Karpas-422 (cell line): ENCODE results near the gene UBTD2. TPM values are rescaled to one million over a fixed set of nuclear protein-coding genes. Genes with fewer than 3 reads are reported as not detected.

Experiments used
- DNase-seq: peaks from one replicate; pipeline ENCODE4 v3.0.0-alpha.2; 2015
- H2AFZ ChIP-seq: fragments of 200-600 bp; sonication (generic); 2 replicates; pipeline ENCODE4 v1.6.1; 2014; ENCODE audit warnings: antibody characterized with exemption, low read length, mixed read lengths
- H3K27ac ChIP-seq: fragments of 200-600 bp; sonication (generic); 2 replicates; pipeline ENCODE4 v1.5.1; 2014; ENCODE audit warnings: mild to moderate bottlenecking, low read length, moderate library complexity
- H3K27me3 ChIP-seq: fragments of 200-600 bp; sonication (generic); 2 replicates; pipeline ENCODE4 v1.6.1; 2014; ENCODE audit warnings: low read length, mixed read lengths
- H3K36me3 ChIP-seq: fragments of 200-600 bp; sonication (generic); 2 replicates; pipeline ENCODE4 v1.6.1; 2014; ENCODE audit warnings: low read length, mixed read lengths; ENCODE audit not compliant: insufficient read depth
- H3K4me1 ChIP-seq: fragments of 200-600 bp; sonication (generic); 2 replicates; pipeline ENCODE4 v1.6.1; 2014; ENCODE audit warnings: mild to moderate bottlenecking, low read length, mixed read lengths
- H3K4me2 ChIP-seq: fragments of 200-600 bp; sonication (generic); 2 replicates; pipeline ENCODE4 v1.6.1; 2014; ENCODE audit warnings: low read length, low read depth, mild to moderate bottlenecking; ENCODE audit not compliant: poor library complexity, severe bottlenecking
- H3K4me3 ChIP-seq: fragments of 200-600 bp; sonication (generic); 2 replicates; pipeline ENCODE4 v1.5.1; 2014; ENCODE audit warnings: mild to moderate bottlenecking, antibody characterized with exemption, low read length, mixed read lengths
- H3K79me2 ChIP-seq: fragments of 200-600 bp; sonication (generic); 2 replicates; pipeline ENCODE4 v1.6.1; 2014; ENCODE audit warnings: mild to moderate bottlenecking, low read length, mixed read lengths
- H3K9ac ChIP-seq: fragments of 200-600 bp; sonication (generic); 2 replicates; pipeline ENCODE4 v1.6.0; 2014; ENCODE audit warnings: low read length
- H3K9me2 ChIP-seq: fragments of 200-600 bp; sonication (generic), shearing (Covaris generic); replicated peaks from 2 replicates; pipeline ENCODE4 v1.6.0; 2014; ENCODE audit warnings: mild to moderate bottlenecking, low read length, moderate library complexity; ENCODE audit not compliant: insufficient read depth
- H3K9me3 ChIP-seq: fragments of 300-700, 200-600 bp; sonication (generic); 2 replicates; pipeline ENCODE4 v1.6.1; 2014; ENCODE audit warnings: low read length, mixed read lengths
- H4K20me1 ChIP-seq: fragments of 200-600 bp; sonication (generic); 2 replicates; pipeline ENCODE4 v1.6.1; 2014; ENCODE audit warnings: mild to moderate bottlenecking, antibody characterized with exemption, low read length, low read depth; ENCODE audit not compliant: insufficient read depth
- total RNA-seq: library from RNA; depleted of rRNA; stranded (reverse); fragments of >200 nt; shearing (Covaris generic); gene quantifications from 2 replicates; pipeline ENCODE4 v1.2.3, GENCODE V29; 2014; ENCODE audit warnings: low replicate concordance

Gene UBTD2
- total RNA-seq, 1 experiment from 2014 or later: 15.1 TPM

DNA sequence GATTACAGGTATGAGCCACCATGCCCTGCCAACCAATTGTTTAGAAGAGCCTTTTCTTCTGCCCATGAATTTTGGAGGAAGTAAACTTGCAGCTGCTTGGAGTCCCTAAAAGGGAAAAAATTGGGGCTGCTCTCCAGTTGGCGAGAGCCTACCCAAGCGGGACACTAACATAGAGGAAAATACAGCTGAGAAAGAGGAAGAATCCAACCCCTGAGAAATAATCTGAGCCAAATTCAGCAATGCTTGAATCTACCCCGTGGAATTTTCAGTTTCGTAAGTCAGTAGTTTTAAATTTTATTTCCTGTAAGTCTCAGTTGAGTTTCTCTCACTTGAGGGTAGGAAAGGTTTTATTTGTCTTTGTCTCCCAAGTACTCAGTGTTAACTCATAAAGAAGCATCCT is 30.4 kb upstream of the UBTD2 start:
- no peaks in the 10 kb centered on the region for H3K4me1 ChIP-seq

DNA sequence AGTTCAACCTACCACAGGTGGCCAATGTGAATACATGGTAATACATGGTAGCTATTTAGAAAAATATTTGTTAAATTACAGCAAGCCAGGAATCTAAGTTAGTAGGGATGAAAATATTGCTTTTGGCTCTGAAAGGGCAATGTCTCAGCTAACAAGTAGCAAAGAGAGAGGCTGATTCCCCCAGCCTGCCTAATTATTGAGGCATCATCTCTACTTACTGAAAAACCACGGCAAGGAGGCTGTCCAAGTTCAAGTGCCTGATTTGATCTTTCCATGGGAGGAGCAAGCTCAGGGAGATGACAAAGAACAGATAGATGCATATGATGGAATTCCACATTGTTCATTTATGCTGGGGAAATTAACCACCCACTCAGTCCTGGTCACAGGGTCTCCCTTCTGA is 28.7 kb upstream of the UBTD2 start:
- Histone ChIP-seq H3K27ac (no peak overlapping the region), H3K36me3 (no peaks in the 10 kb centered on the region), H2AFZ (no peak overlapping the region), H3K4me3 (no peak overlapping the region), H3K4me1 (no peaks in the 10 kb centered on the region), H3K79me2 (no peaks in the 10 kb centered on the region), H3K27me3 (no peaks in the 10 kb centered on the region), H3K9me2 (no peaks in the 10 kb centered on the region), H4K20me1 (no peaks in the 10 kb centered on the region), H3K4me2 (no peak overlapping the region), H3K9ac (no peak overlapping the region), H3K9me3 (no peaks in the 10 kb centered on the region)
- no peak for DNase-seq

More for the DNA sequence above, 30.4 kb upstream of the UBTD2 start:
- DNase-seq: no peak
- Histone ChIP-seq H3K4me2 (no peak overlapping the region), H3K79me2 (no peaks in the 10 kb centered on the region), H3K9me3 (no peaks in the 10 kb centered on the region), H2AFZ (no peak overlapping the region), H3K36me3 (no peaks in the 10 kb centered on the region), H4K20me1 (no peaks in the 10 kb centered on the region), H3K9ac (no peak overlapping the region), H3K9me2 (no peaks in the 10 kb centered on the region), H3K27me3 (no peaks in the 10 kb centered on the region), H3K27ac (no peak overlapping the region), H3K4me3 (no peak overlapping the region)

DNA sequence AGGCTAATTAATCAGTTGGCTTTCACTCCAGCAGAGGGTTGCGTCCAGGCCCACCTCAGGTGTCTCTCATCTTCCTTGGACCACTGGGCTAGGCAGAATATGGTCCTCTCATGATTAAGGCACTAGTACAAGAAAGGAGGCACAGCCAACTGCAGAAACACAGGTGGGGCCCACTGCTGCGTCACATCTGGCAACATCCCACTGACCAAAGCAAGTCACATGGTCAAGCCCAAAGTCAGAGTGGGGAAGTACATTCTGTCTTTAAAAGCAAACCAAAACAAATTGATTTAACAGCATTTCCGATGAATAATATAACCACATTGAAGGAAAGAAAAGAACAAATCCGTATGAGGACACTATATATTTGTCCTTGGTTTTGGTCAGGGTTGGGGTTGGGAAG is 28.0 kb upstream of the UBTD2 start:
- no peaks in the 10 kb centered on the region for H3K27me3 ChIP-seq
- no peak for DNase-seq

GRCh38 chr5:172311026-172311425 is 27.5 kb upstream of the UBTD2 start:
- H3K36me3 ChIP-seq: no peaks in the 10 kb centered on the region
- H3K9me3 ChIP-seq: no peaks in the 10 kb centered on the region
- no peak for DNase-seq
- H3K4me3 ChIP-seq: no peak overlapping the region
- no peak overlapping the region for H3K27ac ChIP-seq
- H3K9ac ChIP-seq: no peak overlapping the region
- no peaks in the 10 kb centered on the region for H3K27me3 ChIP-seq
- H2AFZ ChIP-seq: no peak overlapping the region
- H4K20me1 ChIP-seq: no peaks in the 10 kb centered on the region
- no peaks in the 10 kb centered on the region for H3K9me2 ChIP-seq
- H3K4me2 ChIP-seq: no peak overlapping the region
- no peaks in the 10 kb centered on the region for H3K79me2 ChIP-seq
- no peaks in the 10 kb centered on the region for H3K4me1 ChIP-seq

More for the DNA sequence above, 28.0 kb upstream of the UBTD2 start:
- Histone ChIP-seq H4K20me1 (no peaks in the 10 kb centered on the region), H3K4me3 (no peak overlapping the region), H3K9me2 (no peaks in the 10 kb centered on the region), H3K79me2 (no peaks in the 10 kb centered on the region), H3K4me2 (no peak overlapping the region), H3K36me3 (no peaks in the 10 kb centered on the region), H2AFZ (no peak overlapping the region), H3K27ac (no peak overlapping the region), H3K9me3 (no peaks in the 10 kb centered on the region), H3K4me1 (no peaks in the 10 kb centered on the region), H3K9ac (no peak overlapping the region)

GRCh38 chr5:172305380-172305779 is 21.8 kb upstream of the UBTD2 start:
- Histone ChIP-seq H4K20me1 (no peaks in the 10 kb centered on the region), H3K4me2 (no peak overlapping the region), H3K4me3 (no peak overlapping the region), H3K9me2 (no peaks in the 10 kb centered on the region), H3K27ac (no peak overlapping the region), H3K36me3 (no peaks in the 10 kb centered on the region), H3K9ac (no peak overlapping the region), H3K79me2 (no peaks in the 10 kb centered on the region), H3K4me1 (no peaks in the 10 kb centered on the region), H2AFZ (no peak overlapping the region), H3K9me3 (no peaks in the 10 kb centered on the region), H3K27me3 (no peaks in the 10 kb centered on the region)
- no peak for DNase-seq

- H3K9me2 ChIP-seq: no peaks in the 10 kb centered on the region
- H3K4me1 ChIP-seq: no peaks in the 10 kb centered on the region
- no peaks in the 10 kb centered on the region for H3K79me2 ChIP-seq
- H4K20me1 ChIP-seq: no peaks in the 10 kb centered on the region
- H3K27ac ChIP-seq: no peak overlapping the region
- no peaks in the 10 kb centered on the region for H3K9me3 ChIP-seq
- H3K9ac ChIP-seq: no peak overlapping the region
- H3K27me3 ChIP-seq: no peaks in the 10 kb centered on the region
- no peak overlapping the region for H3K4me2 ChIP-seq
- no peak for DNase-seq
- H3K4me3 ChIP-seq: no peak overlapping the region
- H3K36me3 ChIP-seq: no peaks in the 10 kb centered on the region
- H2AFZ ChIP-seq: no peak overlapping the region
These were observed 20.2 kb upstream of the UBTD2 start for GRCh38 chr5:172303572-172304335.

- Histone ChIP-seq H3K36me3 (no peaks in the 10 kb centered on the region), H3K4me2 (no peak overlapping the region), H4K20me1 (no peaks in the 10 kb centered on the region), H3K9ac (no peak overlapping the region), H3K27me3 (no peaks in the 10 kb centered on the region), H3K4me1 (no peaks in the 10 kb centered on the region), H2AFZ (no peak overlapping the region), H3K27ac (no peak overlapping the region), H3K9me3 (no peaks in the 10 kb centered on the region), H3K79me2 (no peaks in the 10 kb centered on the region), H3K4me3 (no peak overlapping the region), H3K9me2 (no peaks in the 10 kb centered on the region)
- no peak for DNase-seq
These were observed 19.6 kb upstream of the UBTD2 start for GRCh38 chr5:172303162-172303561.

GRCh38 chr5:172302047-172302710 is 18.6 kb upstream of the UBTD2 start:
- H3K4me2 ChIP-seq: no peak overlapping the region
- no peaks in the 10 kb centered on the region for H4K20me1 ChIP-seq
- H3K27ac ChIP-seq: no peak overlapping the region
- no peaks in the 10 kb centered on the region for H3K9me3 ChIP-seq
- no peaks in the 10 kb centered on the region for H3K79me2 ChIP-seq
- DNase-seq: no peak
- H3K9me2 ChIP-seq: no peaks in the 10 kb centered on the region
- H3K4me3 ChIP-seq: no peak overlapping the region
- H3K27me3 ChIP-seq: no peaks in the 10 kb centered on the region
- H2AFZ ChIP-seq: no peak overlapping the region
- H3K36me3 ChIP-seq: no peaks in the 10 kb centered on the region
- H3K9ac ChIP-seq: no peak overlapping the region
- no peaks in the 10 kb centered on the region for H3K4me1 ChIP-seq
